DOHH2 (cell line): ENCODE results near the gene SEZ6.

Source experiments
- H3F3A ChIP-seq: fragments of 200-600 bp; sonication (generic), shearing (Covaris generic); 2 replicates; pipeline ENCODE4 v1.6.0; 2016; ENCODE audit warnings: antibody characterized with exemption, mild to moderate bottlenecking; ENCODE audit not compliant: control insufficient read depth, insufficient read depth
- H3K27ac ChIP-seq: fragments of 200-600 bp; sonication (generic); 2 replicates; pipeline ENCODE4 v1.5.1; 2014; ENCODE audit warnings: low read depth, mild to moderate bottlenecking, low read length, moderate library complexity
- H3K27me3 ChIP-seq: fragments of 200-600 bp; sonication (generic); 2 replicates; pipeline ENCODE4 v1.6.1; 2014; ENCODE audit warnings: mild to moderate bottlenecking, low read length, mixed read lengths; ENCODE audit not compliant: control insufficient read depth
- H3K36me3 ChIP-seq: fragments of 200-600 bp; sonication (generic); 2 replicates; pipeline ENCODE4 v1.6.1; 2014; ENCODE audit warnings: mild to moderate bottlenecking, low read length, moderate library complexity, mixed read lengths; ENCODE audit not compliant: control insufficient read depth
- H3K4me1 ChIP-seq: fragments of 200-600 bp; sonication (generic); 2 replicates; pipeline ENCODE4 v1.6.1; 2014; ENCODE audit warnings: mild to moderate bottlenecking, low read length, mixed read lengths; ENCODE audit not compliant: control insufficient read depth
- H3K4me2 ChIP-seq: fragments of 200-600 bp; sonication (generic); 2 replicates; pipeline ENCODE4 v1.6.0; 2014; ENCODE audit warnings: mild to moderate bottlenecking, low read length, moderate library complexity
- H3K4me3 ChIP-seq: fragments of 200-600 bp; sonication (generic); 2 replicates; pipeline ENCODE4 v1.5.1; 2014; ENCODE audit warnings: mild to moderate bottlenecking, low read length, mixed read lengths
- H3K79me2 ChIP-seq: fragments of 200-600 bp; sonication (generic); 2 replicates; pipeline ENCODE4 v1.6.1; 2014; ENCODE audit warnings: mild to moderate bottlenecking, low read length, mixed read lengths; ENCODE audit not compliant: control insufficient read depth
- H3K9me2 ChIP-seq: fragments of 200-600 bp; sonication (generic); replicated peaks from 2 replicates; pipeline ENCODE4 v1.6.1; 2014; ENCODE audit warnings: mild to moderate bottlenecking, low read length, mixed read lengths; ENCODE audit not compliant: control insufficient read depth
- H3K9me3 ChIP-seq: fragments of 200-600 bp; sonication (generic); 2 replicates; pipeline ENCODE4 v1.6.1; 2014; ENCODE audit warnings: antibody characterized with exemption, low read length, mixed read lengths; ENCODE audit not compliant: control insufficient read depth, insufficient read depth
- H4K20me1 ChIP-seq: fragments of 200-600 bp; sonication (generic); 2 replicates; pipeline ENCODE4 v1.6.0; 2014; ENCODE audit warnings: low read depth, mild to moderate bottlenecking, antibody characterized with exemption, low read length, moderate library complexity; ENCODE audit not compliant: control insufficient read depth, insufficient read depth
- CTCF ChIP-seq: fragments of 200-600 bp; sonication (generic); IDR thresholded peaks from one replicate; pipeline ENCODE4 v1.5.1; 2014; ENCODE audit warnings: antibody characterized with exemption, mild to moderate bottlenecking, low read depth, low read length; ENCODE audit not compliant: poor library complexity, severe bottlenecking
- EZH2phosphoT487 ChIP-seq: fragments of 200-600 bp; sonication (generic); IDR thresholded peaks from 2 replicates; pipeline ENCODE4 v1.6.1; 2017; ENCODE audit warnings: borderline replicate concordance, mild to moderate bottlenecking, antibody characterized with exemption, low read length, moderate library complexity, mixed read lengths

SEZ6 gene

GRCh38 chr17:29043539-29044145 lies 37.8 kb upstream of the SEZ6 start:
- peaks cover 2% of the 10 kb centered on the region for H3K27me3 ChIP-seq
- H3K27ac ChIP-seq = no peak overlapping the region
- H3K9me3 ChIP-seq = no peaks in the 10 kb centered on the region

GRCh38 chr17:29042679-29043538 lies 37.1 kb upstream of the SEZ6 start, which contains the start of gene PIPOX:
Gene PIPOX (plus strand): TSS chr17:29043141. CDS start chr17:29043226, 85 bp downstream.
- Histone ChIP-seq H3K27me3 (no peaks in the 10 kb centered on the region; the same call in 1 of the 2 replicates), H3K4me3 (no peak within 1 kb of the TSS), H3K9me3 (no peaks in the 10 kb centered on the region), H3K9me2 (no peaks in the 10 kb centered on the region), H3K79me2 (no peaks in the 10 kb centered on the region), H3K4me1 (peaks cover 13% of the 10 kb centered on the region), H3K36me3 (no peaks in the 10 kb centered on the region), H4K20me1 (no peaks in the 10 kb centered on the region), H3K4me2 (peak within 1 kb of the TSS; percentile 14; the same call in 1 of the 2 replicates), H3K27ac (no peak within 1 kb of the TSS), H3F3A (no peaks in the 10 kb centered on the region)
- TF ChIP-seq EZH2phosphoT487 (no peak), CTCF (no peak)

More at GRCh38 chr17:29043539-29044145, 37.8 kb upstream of the SEZ6 start:
- H3K4me1 ChIP-seq = peaks cover 20% of the 10 kb centered on the region
- H3K36me3 ChIP-seq = no peaks in the 10 kb centered on the region
- no peak overlapping the region for H3K4me2 ChIP-seq
- H3K79me2 ChIP-seq = no peaks in the 10 kb centered on the region
- TF ChIP-seq CTCF = no peak
- no peak for TF ChIP-seq EZH2phosphoT487
- H3F3A ChIP-seq = no peaks in the 10 kb centered on the region
- H3K9me2 ChIP-seq = no peaks in the 10 kb centered on the region
- no peak overlapping the region for H3K4me3 ChIP-seq
- no peaks in the 10 kb centered on the region for H4K20me1 ChIP-seq

DNA sequence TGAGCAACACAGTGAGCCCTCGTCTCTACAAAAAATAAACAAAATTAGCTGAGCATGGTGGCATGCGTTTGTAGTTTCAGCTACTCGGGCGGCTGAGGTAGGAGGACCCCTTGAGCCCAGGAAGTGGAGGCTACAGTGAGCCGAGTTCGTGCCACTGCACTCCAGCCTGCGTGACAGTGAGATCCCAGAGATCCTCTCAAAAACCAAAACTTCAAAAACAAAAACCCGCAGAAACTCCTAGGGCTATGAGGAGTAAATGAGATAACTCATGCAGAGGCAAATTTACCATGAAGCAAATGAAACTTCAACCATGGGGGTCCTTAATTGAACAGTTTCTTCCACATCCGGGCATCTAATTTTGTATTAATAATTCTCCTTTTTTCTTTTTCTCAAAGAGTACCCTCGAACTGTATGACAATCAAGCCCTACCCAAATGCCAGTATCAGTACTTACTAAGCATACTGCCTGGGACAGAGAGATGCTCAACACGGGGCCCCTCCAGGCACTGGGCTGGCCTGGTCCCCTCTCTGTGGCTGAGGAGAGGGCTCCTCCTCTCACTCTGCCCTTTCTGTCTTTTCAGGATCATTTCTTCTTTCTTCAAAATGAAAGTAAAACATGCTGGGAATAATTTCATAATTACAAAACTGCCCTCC lies 36.3 kb upstream of the SEZ6 start:
- H3K79me2 ChIP-seq = no peaks in the 10 kb centered on the region
- H3K36me3 ChIP-seq = no peaks in the 10 kb centered on the region
- H3K27ac ChIP-seq = no peak overlapping the region
- no peaks in the 10 kb centered on the region for H4K20me1 ChIP-seq
- TF ChIP-seq CTCF = no peak
- no peak for TF ChIP-seq EZH2phosphoT487
- H3F3A ChIP-seq = no peaks in the 10 kb centered on the region
- peaks cover 12% of the 10 kb centered on the region for H3K4me1 ChIP-seq
- H3K9me3 ChIP-seq = no peaks in the 10 kb centered on the region
- H3K4me2 ChIP-seq = peak overlapping the region; percentile 14; the same call in 1 of the 2 replicates
- no peak overlapping the region for H3K4me3 ChIP-seq
- H3K27me3 ChIP-seq = no peaks in the 10 kb centered on the region; the same call in 1 of the 2 replicates
- no peaks in the 10 kb centered on the region for H3K9me2 ChIP-seq
